H1 (cell line): ENCODE results near the gene NOL4L. TPM values are rescaled to one million over a fixed set of nuclear protein-coding genes. Genes with fewer than 3 reads are reported as not detected.

Experiments
- ASH2L ChIP-seq: fragments of 200-600, 300-600 bp; sonication (generic); IDR thresholded peaks from one replicate; pipeline ENCODE4 v1.7.1; 2017; ENCODE audit warnings: low read length
- ATF2 ChIP-seq: IDR thresholded peaks from 2 replicates; pipeline ENCODE4 v1.6.1; 2012; ENCODE audit warnings: low read length, inconsistent platforms
- BRCA1 ChIP-seq: IDR thresholded peaks from 2 replicates; pipeline ENCODE4 v1.6.1; 2012; ENCODE audit warnings: low read depth, low read length, improper control_type of control experiment
- CHD7 ChIP-seq: fragments of 300-600 bp; sonication (generic); IDR thresholded peaks from 2 replicates; pipeline ENCODE4 v1.7.1; 2012; ENCODE audit warnings: low read length, moderate library complexity, mild to moderate bottlenecking, inconsistent platforms; ENCODE audit not compliant: insufficient replicate concordance
- PHF8 ChIP-seq: fragments of 200-600 bp; sonication (generic); conservative IDR thresholded peaks from 2 replicates; pipeline ENCODE4 v1.7.1; 2012; ENCODE audit warnings: low read depth, mild to moderate bottlenecking, inconsistent platforms, low read length, moderate library complexity
- POLR2A ChIP-seq, 2 experiments: IDR thresholded peaks; 1 replicate in 1 of 2; 2 replicates in 1 of 2; pipeline ENCODE4 v1.6.1; 2011; ENCODE audit warnings: low read depth in 2 of 2, low read length in 2 of 2, mild to moderate bottlenecking in 2 of 2; ENCODE audit errors: control extremely low read depth in 1 of 2
- SP2 ChIP-seq: IDR thresholded peaks from 2 replicates; pipeline ENCODE4 v1.6.1; 2012; ENCODE audit warnings: mild to moderate bottlenecking, low read length, inconsistent platforms
- TAF7 ChIP-seq: optimal IDR thresholded peaks from 2 replicates; pipeline ENCODE3; 2011; ENCODE audit warnings: low read depth, mild to moderate bottlenecking, inconsistent platforms, low read length, moderate library complexity, borderline replicate concordance
- YY1 ChIP-seq: IDR thresholded peaks from 2 replicates; pipeline ENCODE4 v1.6.1; 2011; ENCODE audit warnings: low read depth, mild to moderate bottlenecking, low read length
- ZNF274 ChIP-seq: IDR thresholded peaks from 2 replicates; pipeline ENCODE4 v1.7.0; 2012; ENCODE audit warnings: low read length, borderline replicate concordance; ENCODE audit errors: extremely low read depth
- polyA plus RNA-seq, 7 experiments: library from polyadenylated mRNA; depleted of rRNA in 3 of 7; stranded (reverse) in 5 of 7; unstranded in 2 of 7; fragments of >200 nt in 5 of 7; fragments of 200-250 nt in 2 of 7; gene quantifications; 1 replicate in 5 of 7; 2 replicates in 1 of 7; 4 replicates in 1 of 7; pipeline versions ENCODE4 v1.2.1 to v1.2.3, GENCODE V29; 2011 to 2013; ENCODE audit warnings: missing spikeins in 2 of 7, mixed read lengths in 2 of 7
- total RNA-seq: library from RNA; stranded (reverse); fragmentation: NEBNext Ultra II Directional; extraction: Animal tissue kit (Norgen Biotek cat#: 25700); gene quantifications from 2 replicates; pipeline ENCODE4 v1.2.1, GENCODE V29; 2021

Gene NOL4L
- total and polyA plus RNA-seq, 2 of the 8 experiments (the other 6 are each of a cell fraction or from before 2014, with no cell fraction given) = 15.3 to 23.7 TPM

- TF ChIP-seq CHD7 = no peak
- no peak for TF ChIP-seq ASH2L
- no peak for TF ChIP-seq BRCA1
- TF ChIP-seq POLR2A (IDR thresholded peaks at IDR 0.05; ENCODE audit: control extremely low read depth in 1 of 2, low read depth in 2 of 2, low read length in 2 of 2) = no peak
- TF ChIP-seq ATF2 = no peak
- TF ChIP-seq TAF7 = no peak
- no peak for TF ChIP-seq SP2
- no peak for TF ChIP-seq ZNF274
- no peak for TF ChIP-seq PHF8
- TF ChIP-seq YY1 = no peak
Observed at GRCh38 chr20:32479697-32480171, 105.4 kb downstream of the NOL4L start (continued).
